NCI-H226 (cell line): Measurements from ENCODE around the gene MTHFD2.
"Not testable (repeated sequence)": the region's sequence is repeated elsewhere in the genome, so short reads cannot be mapped to it uniquely, and the experiment has no call there.

Source experiments
- DNase-seq: peaks from one replicate; pipeline ENCODE4 v3.0.0-alpha.2; 2015

MTHFD2 gene

DNA sequence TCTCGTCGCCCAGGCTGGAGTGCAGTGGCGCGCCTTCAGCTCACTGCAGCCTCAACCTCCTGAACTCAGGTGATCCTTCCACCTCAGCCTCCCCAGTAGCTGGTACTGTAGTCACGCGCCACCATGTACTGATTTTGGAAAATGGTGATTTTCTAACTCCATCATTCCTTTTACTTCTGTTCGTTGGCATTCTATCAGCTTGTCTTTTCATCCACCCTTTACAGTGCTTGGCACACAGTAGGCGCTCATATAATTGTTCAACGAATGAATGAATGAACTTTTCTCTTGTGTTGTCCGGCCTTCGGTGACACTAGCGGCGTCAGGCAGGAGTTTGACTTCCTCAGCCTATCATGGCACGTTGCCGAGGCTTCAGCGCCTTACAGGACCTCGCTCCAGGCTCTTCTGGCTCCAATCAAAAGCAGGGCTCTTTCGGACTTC is 373 bp upstream of the MTHFD2 start:
- DNase-seq: no peak

DNA sequence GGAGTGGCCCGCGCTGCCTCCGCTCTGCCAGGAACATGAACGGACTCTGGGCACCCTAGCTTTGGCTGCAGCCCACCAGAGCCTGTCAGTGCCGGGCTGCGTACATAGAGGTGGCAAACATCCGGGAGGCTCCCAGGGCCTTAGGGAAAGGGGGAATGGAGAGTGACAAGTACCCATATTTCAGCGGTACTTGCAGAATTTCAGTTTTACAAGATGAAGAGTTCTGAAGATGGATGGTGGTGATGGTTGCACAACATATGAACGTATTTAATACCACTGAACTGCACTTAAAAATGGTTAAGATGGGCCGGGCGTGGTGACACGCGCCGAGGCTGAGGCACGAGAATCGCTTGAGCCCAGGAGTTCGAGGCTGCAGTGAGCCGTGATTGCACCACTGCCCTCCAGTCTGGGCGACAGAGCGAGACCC is 873 bp downstream of the MTHFD2 start:
- DNase-seq: no peak

DNA sequence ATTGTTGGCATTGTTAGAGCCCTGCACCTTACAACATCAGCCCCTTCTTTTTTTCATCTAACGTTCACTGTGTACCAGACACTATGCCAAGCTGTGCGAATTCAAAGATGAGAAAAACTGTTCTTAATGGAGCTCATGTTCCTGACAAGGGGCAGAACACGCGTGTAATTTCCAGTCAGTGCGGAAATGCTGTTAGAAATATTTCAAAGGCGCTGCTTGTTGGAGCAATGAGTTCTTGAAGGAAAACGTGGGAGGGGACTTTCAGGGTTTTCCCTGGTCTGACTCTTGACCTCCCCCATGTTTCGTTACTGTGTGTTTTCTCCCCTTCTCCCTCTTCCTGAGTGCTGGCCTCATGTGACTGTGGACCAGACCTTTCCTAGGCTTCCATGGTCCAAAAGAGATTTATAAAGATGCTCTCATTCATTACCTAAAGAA is 1.5 kb downstream of the MTHFD2 start:
- no peak for DNase-seq

DNA sequence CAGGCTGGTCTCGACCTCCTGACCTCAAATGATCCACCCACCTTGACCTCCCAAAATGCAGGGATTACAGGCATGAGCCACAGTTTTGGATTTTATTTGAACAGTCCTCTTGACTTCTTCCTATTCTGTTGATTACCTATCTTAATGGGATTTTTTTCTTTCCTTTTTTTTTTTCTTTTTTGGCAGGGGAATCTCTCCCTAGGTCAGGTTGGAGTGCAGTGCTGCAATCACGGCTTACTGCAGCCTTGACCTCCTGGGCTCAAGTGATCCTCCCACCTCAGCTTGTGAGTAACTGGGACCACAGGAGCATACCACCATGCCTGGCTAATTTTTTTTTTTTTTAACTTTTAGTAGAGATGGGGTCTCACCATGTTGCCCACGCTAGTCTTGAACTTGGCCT is 2.8 kb downstream of the MTHFD2 start:
- no peak for DNase-seq

DNA sequence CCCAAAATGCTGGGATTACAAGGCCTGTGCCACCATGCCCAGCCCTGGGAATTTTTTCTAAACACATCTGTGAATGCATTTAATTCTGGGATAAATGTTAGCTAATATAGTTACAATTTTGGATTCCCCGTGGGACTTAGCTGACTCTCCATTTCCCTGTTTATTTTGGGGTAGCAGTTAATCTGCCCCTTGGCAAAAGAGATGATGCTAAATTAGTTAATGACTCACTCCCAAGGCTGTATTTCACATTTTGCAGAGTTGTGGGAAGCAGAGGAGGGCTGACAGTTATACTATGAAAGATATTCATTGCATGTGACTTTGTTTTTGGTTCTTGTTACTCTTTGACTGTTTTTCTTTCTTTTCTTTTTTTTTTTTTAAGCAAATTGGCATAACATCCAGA is 3.2 kb downstream of the MTHFD2 start:
- DNase-seq: no peak

DNA sequence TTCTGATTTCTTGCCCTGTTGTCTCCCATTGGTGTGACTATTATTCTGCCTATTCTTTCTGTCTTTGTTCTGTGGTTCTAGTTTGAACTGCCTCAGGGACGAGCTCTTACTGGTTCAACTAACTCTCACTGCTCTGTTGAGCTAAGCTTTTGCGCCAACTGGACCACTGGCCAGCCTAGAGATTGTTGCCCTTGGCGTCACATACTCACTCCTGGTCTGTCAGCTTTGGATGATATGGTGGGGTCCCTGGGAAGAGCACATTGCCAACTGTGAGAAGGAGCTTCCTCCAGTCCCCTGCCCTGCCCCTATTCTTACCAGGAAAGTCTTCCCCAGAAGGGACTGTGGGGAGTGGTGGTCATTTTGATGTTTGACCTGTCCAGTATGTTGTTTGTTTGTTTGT is 6.0 kb downstream of the MTHFD2 start:
- DNase-seq: no peak

DNA sequence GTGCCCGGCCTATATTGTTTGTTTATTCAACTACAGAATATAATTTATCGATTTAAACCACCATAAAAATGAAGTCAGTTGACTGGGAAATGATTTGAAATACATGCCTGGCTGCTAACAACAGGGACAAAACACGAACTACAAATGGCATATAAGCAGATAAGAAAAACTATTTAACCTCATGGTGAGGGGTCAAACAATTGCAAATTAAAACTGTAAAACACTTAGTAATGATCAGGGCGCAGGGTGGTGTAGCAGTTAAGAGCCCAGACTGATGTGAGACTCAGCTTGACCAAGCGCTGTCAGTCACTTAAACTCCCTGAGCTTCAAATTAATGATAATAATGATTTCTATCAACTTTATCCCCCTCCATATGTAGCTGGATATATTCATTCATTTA is 6.7 kb downstream of the MTHFD2 start:
- no peak for DNase-seq

DNA sequence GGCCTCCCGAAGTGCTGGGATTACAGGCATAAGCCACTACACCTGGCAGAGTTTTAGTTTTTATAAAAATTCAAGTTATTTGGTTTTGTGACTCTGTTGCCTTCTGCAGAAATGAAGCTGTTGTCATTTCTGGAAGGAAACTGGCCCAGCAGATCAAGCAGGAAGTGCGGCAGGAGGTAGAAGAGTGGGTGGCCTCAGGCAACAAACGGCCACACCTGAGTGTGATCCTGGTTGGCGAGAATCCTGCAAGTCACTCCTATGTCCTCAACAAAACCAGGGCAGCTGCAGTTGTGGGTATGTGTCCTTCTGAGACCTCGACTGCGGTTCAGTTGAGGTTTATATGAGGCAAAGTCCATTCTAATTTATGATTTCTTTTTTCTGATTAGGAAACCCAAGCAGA is 7.2 kb downstream of the MTHFD2 start:
- DNase-seq: no peak

DNA sequence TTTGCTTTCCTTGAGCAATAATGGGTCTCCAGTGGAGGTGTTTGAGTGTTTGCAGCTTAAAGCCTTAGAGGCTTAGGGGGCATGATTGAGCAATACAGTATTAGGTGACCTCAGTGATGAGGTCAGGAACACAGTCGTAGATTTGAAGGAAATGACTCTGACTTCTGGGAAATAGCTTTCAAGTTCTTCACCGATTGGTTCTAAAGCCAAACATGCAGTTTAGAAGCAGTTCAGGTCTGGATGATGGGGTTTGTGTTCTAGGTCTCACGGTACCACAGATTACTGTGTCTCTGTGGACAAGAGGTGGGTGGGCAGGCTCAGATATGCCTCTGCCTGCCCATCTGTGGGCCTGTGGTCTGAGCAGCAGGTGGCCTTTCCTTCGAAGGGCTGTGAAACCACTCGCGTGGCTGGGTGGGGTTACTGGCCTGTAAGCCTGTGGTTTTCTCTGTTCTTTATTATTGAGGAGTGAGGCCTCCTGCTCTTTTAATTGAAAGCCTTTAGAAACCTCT is 7.8 kb downstream of the MTHFD2 start:
- peak; percentile 33 for DNase-seq

DNA sequence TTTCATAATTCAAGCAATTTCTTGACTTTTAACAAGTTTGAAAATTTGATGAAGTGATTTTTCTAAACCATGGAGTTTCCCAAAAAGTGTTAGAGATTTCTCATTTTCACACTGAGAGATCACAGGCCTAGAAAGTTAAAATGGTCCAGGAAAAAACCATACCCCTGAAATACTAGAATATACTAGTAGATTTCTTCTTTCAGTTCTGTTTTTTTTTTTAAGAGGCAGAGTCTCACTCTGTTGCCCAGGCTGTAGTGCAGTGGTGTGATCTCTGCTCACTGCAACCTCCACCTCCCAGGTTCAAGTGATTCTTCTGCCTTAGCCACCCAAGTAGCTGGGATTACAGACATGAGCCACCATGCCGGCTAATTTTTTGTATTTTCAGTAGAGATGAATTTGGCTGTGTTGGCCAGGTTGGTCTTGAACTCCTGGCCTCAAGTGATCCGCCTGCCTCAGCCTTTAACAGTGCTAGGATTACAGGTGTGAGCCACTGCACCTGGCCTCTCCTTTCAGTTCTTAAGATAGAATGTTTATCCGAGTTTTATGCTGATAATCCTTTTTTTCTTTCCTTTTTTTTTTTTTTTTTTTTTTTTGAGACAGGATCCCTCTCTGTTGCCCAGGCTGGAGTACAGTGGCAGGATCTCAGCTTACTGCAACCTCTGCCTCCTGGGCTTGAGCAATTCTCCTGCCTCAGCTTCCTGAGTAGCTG is 14.4 kb downstream of the MTHFD2 start:
- no peak for DNase-seq

DNA sequence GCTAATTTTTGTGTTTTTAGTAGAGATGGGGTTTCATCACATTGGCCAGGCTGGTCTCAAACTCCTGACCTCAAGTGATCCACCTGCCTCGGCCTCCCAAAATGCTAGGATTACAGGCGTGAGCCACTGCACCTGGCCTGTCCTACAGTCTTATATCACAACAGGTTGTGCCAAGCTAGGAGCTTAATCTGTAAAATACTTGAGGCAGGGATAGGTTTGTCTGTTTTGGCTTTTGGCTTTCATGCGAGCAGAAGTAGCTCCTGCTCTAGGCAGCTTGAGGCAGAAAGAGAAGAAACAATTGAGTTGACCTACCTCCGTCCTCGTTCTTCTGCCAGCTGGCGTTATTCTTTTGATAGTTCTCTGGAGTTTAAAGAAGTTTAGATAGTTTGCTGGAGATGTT is 17.4 kb downstream of the MTHFD2 start:
- not testable (repeated sequence) for DNase-seq

DNA sequence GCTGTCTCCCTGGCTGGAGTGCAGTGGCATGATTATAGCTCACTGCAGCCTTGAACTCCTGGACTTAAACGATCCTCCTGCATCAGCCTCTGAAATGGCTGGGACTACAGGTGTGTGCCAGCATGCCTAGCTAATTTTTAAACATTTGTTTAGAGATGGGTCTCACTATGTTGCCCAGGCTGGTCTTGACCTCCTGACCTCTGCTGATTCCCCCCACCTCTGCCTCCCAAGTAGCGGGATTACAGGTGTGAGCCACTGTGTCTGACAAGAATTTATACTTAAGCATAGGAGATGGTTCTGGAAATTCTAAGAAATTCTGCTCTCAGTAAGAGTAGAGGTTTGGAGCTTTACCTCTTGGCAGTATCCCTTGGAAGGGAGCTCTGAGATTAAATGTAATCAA is 18.2 kb downstream of the MTHFD2 start:
- DNase-seq: no peak

DNA sequence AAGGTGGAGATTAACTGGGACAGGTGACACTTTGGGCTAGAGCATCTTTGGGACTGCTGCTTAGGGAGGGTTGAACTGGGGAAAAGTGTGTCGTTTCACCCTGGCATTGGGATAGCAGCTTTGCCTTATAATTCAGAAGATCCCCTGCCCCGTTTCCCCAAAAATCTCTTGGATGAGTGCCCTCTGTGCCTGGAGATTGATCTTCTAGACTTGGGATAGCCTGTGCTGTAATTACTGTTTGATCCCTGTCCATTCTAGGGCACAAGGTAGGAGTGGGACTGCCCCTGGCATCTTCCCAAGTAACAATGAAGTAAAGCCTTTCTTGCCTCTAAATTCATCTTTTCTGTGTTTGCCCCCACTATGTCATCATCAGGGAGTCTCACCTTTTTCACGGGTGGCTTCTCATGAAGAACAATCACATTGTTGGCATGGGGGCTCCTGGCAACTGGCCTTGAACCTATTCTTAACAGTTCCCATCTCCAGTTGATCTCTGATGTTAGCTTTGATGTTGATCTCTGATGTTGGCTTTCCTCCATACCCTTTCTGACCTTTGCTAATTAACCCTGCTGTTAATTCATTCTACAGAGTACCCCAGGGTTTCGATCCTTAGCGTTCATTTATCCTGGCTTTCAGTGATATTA is 21.6 kb downstream of the MTHFD2 start:
- no peak for DNase-seq

DNA sequence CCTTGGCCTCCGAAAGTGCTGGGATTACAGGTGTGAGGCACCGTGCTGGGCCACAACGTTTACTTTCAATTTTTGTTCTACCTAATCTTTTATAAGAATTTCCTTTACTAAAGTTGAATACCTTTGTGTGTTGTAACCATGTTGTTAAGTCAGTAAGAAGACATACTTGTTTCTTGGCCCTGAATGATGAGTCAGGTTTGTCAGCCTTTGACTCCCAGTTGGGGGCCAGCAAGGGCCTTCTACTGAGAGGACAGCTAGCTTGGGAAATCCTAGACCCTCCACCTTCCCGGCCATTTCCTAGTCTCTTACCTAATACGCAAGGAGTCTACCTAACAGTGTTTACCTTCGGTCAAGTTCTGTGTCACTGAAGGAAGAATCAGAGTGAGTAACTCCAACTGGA is 22.7 kb downstream of the MTHFD2 start:
- no peak for DNase-seq

DNA sequence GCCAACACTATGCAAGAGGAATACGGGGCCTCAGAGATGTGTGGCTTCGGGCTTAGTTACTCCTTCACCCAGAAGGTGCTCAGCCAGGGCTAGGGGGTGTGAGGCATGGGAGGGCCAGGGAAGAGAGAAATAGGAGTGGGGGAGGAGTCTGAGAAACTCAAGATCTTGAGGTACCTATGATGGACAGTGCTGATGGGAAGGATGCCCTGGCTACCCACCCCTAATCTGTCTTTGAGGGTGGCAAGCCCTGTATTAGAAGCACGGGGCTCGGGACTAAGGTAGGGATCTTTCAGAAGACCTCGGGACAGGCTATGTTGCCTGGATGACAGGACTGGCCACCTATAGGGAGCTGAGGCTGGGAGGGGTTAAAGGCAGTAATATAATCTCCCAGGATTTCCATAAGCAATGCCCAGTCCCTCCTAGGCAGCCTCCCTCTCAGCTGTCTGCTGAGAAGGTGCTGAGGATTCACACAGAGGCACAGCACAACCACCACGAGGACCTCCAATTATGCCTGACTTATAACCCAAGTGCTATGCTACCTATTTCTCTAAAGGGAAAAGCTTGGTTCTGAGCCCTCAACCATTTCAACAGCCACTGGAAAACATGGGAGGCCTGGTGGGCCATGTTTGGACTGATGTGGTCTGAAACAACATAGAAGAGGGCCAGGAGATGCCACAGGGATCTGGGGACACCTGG is 23.3 kb downstream of the MTHFD2 start:
- DNase-seq: no peak

DNA sequence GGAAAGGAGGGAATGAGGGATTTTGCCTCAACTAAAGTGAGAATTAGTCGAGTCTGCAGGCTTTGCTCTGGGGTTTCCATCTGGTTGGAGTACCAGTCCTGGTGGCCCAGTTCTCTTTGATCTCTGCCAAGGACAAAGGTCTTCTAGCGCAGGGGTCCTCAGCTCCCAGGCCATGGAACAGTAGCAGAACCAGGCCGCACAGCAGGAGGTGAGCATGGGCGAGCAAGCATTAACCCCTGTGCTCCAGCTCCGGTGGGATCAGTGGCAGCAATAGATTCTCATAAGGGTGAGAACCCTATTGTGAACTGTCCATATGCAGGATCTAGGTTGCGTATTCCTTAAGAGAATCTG is 23.9 kb downstream of the MTHFD2 start:
- no peak for DNase-seq

DNA sequence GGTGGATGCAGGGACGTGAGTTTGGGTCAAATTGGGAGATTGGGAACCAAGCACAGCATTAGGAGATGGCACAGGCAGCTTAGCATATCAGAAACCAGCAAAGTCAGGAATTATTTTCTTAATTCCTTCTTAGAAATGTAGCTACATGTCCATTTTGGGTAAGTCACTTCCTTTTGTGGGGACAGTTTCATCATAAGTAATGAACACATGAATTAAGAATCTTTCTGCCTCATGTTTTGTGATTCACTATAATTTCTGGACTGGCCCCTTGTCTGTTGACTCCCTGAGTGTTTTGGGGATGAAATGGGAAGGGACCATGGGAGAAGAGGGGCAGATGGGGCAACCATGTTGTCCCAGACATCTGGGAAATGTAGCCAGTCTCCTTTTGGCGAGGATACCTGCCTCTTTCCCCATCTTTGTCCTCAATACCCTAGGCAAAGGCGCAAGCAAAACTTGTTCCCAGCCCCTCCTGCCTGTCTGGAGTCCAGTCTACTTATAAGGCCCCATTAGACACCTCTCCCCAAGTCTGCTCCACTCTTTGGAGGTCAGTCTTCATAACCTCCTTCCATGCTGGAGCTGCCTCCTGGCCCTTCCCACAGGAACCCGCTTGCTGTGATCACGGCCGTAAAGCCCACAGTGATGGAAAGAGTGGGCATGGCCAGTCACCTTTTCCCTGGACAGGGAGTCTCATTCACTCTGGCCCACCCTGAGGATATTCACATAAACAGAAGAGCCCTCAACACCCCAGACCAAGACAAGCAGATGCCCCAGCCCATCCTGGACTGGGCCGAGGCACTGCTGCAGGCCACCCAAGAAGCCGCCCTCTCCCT is 25.7 kb downstream of the MTHFD2 start:
- DNase-seq: no peak

DNA sequence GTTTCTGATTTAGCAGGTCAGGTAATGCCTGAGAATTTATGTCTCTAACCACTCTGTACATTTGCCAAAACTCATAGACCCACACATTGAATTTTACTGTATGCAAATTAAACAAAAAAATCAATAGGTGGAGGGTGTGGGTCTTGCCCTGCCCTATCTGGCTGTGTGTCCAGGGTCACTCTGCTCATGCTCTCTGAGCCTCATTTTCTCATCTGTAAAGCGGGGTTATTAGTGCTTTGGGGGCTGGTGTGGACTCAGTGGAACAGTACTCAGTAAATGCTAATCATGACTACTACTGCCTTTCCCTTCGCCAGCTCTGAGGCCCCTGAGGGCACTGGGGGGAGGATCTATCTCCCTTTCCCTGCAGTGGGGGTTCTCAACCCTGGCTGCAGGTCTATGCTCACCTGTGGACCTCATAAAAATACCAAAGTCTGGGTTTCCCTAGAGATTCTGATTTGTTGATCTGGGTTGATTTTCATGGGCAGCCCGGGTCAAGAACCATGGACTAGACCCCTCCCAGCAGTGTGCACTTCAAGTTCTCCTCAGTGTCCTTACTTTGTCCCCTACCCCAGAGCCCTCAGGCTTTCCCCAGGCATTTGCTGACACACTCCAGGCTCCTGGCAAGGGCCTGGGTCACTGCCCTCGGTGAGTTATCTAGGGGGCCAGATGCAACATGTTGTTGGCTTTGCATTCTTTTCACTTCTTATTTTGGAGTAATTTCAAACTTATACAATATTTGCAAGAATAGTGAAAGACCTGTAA is 27.5 kb downstream of the MTHFD2 start:
- DNase-seq: no peak

DNA sequence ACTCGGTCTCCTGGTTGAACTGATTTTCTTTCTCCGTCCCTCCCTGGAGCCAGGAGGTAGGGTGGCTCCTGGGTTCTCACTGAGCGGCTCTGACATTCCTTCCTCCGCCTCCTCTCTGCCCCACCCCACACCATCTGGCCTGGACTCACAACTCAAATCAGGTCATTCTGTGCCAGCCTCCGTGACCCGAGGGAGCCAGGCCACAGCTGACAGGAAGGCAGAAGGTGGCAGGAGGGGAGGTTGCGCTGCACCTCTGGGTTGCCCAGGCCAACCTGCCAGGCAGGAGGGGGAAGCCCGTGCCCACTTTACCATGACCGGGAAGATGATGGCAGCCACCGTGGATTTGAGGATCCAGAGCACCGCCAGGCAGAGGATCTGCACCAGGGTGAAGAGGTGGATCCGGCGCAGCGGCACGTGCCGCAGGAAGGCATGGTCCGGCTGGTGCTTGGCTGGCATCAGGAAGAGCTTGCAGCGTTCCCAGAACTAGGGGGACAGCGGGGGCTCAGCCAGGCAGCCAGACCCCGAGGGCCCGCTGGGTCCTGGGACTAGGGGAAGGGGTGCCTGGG is 28.3 kb downstream of the MTHFD2 start:
- DNase-seq: no peak

DNA sequence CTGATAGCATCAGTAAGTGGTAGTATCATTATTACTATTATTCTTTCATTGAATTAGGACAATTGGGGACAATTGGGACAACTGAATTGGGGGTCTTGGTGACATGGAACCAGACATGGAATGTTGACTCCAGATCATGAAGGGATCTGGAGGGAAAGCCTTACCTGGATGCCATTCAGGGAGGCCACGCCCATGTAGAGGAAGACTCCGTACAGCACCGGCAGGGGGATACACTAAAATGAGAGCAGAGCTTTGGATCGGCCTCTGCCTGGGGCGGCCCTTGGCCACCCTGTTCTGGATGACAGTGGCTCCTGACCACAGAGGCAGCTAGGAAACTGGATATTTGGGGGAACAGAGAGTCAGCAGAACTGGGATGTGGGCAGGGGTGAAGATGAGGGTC is 29.2 kb downstream of the MTHFD2 start:
- DNase-seq: no peak

DNA sequence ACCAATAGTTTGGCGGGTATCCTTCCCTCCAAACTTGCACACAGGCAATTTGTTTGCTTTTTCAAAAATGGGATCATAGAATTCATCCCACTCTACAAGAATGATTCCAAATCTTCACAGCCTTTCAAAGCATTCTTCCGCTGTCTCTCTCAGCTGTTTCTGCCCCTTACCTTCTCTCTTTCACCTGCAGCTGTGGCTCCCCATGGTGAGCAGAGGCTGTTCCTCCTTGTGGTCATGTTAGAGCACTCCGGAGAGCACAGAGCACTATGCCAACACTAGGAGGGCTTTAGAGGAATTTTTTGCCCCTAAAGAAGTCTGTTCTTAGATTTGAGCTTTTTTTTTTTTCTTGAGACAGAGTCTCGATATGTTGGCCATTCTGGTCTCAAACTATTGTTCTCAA is 30.4 kb downstream of the MTHFD2 start:
- no peak for DNase-seq

DNA sequence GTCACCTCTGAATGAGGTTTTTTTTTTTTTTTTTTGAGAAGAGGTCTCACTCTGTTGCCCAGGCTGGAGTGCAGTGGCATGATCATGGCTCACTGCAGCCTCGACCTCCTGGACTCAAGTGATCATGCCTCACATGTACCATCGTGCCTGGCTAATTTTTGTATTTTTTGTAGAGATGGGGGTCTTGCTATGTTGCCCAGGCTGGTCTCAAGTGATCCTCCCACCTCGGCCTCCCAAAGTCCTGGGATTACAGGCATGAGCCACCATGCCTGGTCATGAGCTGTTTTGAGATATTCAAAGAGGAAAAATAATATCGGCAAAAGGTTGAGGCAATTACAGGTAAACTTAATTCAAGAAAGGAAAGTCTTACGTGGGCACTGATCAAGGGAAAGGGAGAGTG is 31.4 kb downstream of the MTHFD2 start:
- not testable (repeated sequence) for DNase-seq
